Kidney capillary endothelial cell (primary cell): ENCODE results near the gene MYO5A.
A peak's percentile ranks its signal among the peaks of the same experiment; 100 is the strongest.
"Not testable (repeated sequence)": the region's sequence is repeated elsewhere in the genome, so short reads cannot be mapped to it uniquely, and the experiment has no call there.

Experiments
- DNase-seq: peaks from one replicate; pipeline ENCODE4 v3.0.0-alpha.2; 2018; ENCODE audit warnings: low spot score

MYO5A gene

GRCh38 chr15:52505151-52505550 lies 23.5 kb downstream of the MYO5A start:
- no peak for DNase-seq

- no peak for DNase-seq
Measured at GRCh38 chr15:52503788-52504496, 24.7 kb downstream of the MYO5A start.

GRCh38 chr15:52502608-52503007 lies 26.1 kb downstream of the MYO5A start:
- no peak for DNase-seq

- DNase-seq, result no peak
Measured at GRCh38 chr15:52499506-52499905, 29.2 kb downstream of the MYO5A start.

- no peak for DNase-seq
Measured at GRCh38 chr15:52498706-52499105, 30.0 kb downstream of the MYO5A start.

GRCh38 chr15:52496776-52497470 lies 31.8 kb downstream of the MYO5A start:
- DNase-seq, result peak; percentile 93

- DNase-seq, result no peak
Measured at GRCh38 chr15:52496175-52496574, 32.5 kb downstream of the MYO5A start.

- DNase-seq, result no peak
Measured at GRCh38 chr15:52495125-52495524, 33.6 kb downstream of the MYO5A start.

GRCh38 chr15:52493968-52494367 lies 34.7 kb downstream of the MYO5A start:
- peak; percentile 51 for DNase-seq

GRCh38 chr15:52492132-52492531 lies 36.5 kb downstream of the MYO5A start:
- DNase-seq, result no peak

GRCh38 chr15:52491472-52491871 lies 37.2 kb downstream of the MYO5A start:
- no peak for DNase-seq

GRCh38 chr15:52489430-52489829 lies 39.2 kb downstream of the MYO5A start:
- not testable (repeated sequence) for DNase-seq

- DNase-seq, result no peak
Measured at GRCh38 chr15:52488830-52489229, 39.9 kb downstream of the MYO5A start.

GRCh38 chr15:52486003-52486996 lies 42.4 kb downstream of the MYO5A start:
- no peak for DNase-seq

- no peak for DNase-seq
Measured at GRCh38 chr15:52485290-52485689, 43.4 kb downstream of the MYO5A start.

- DNase-seq, result peak; percentile 97
Measured at GRCh38 chr15:52483707-52484106, 45.0 kb downstream of the MYO5A start.

- no peak for DNase-seq
Measured at GRCh38 chr15:52481915-52482314, 46.8 kb downstream of the MYO5A start.

GRCh38 chr15:52480990-52481389 lies 47.7 kb downstream of the MYO5A start:
- no peak for DNase-seq

- no peak for DNase-seq
Measured at GRCh38 chr15:52466716-52467115, 62.0 kb downstream of the MYO5A start.

- no peak for DNase-seq
Measured at GRCh38 chr15:52466134-52466701, 62.5 kb downstream of the MYO5A start.

GRCh38 chr15:52464478-52464877 lies 64.2 kb downstream of the MYO5A start:
- no peak for DNase-seq

GRCh38 chr15:52464040-52464439 lies 64.6 kb downstream of the MYO5A start:
- no peak for DNase-seq
